Osteocyte (in vitro differentiated cells): Measurements from ENCODE around the gene NTF4. TPM values are rescaled to one million over a fixed set of nuclear protein-coding genes. Genes with fewer than 3 reads are reported as not detected.
"Not testable (repeated sequence)": the region's sequence is repeated elsewhere in the genome, so short reads cannot be mapped to it uniquely, and the experiment has no call there.

ENCODE experiments used
- DNase-seq: peaks from one replicate; pipeline ENCODE4 v3.0.0; 2021; ENCODE audit warnings: mixed read lengths; ENCODE audit not compliant: unreplicated experiment; ENCODE audit errors: extremely low spot score
- H3K27ac Mint-ChIP-seq: one replicate; pipeline ENCODE4 v1.8.0; 2021; ENCODE audit warnings: mild to moderate bottlenecking, mixed read lengths; ENCODE audit not compliant: unreplicated experiment
- H3K27me3 Mint-ChIP-seq: one replicate; pipeline ENCODE4 v1.8.0; 2021; ENCODE audit warnings: mixed read lengths; ENCODE audit not compliant: unreplicated experiment
- H3K36me3 Mint-ChIP-seq: one replicate; pipeline ENCODE4 v1.8.0; 2021; ENCODE audit warnings: mixed read lengths; ENCODE audit not compliant: unreplicated experiment
- H3K4me1 Mint-ChIP-seq: one replicate; pipeline ENCODE4 v1.8.0; 2021; ENCODE audit warnings: mixed read lengths; ENCODE audit not compliant: unreplicated experiment
- H3K4me3 Mint-ChIP-seq: one replicate; pipeline ENCODE4 v1.8.0; 2021; ENCODE audit warnings: mild to moderate bottlenecking, moderate library complexity, mixed read lengths; ENCODE audit not compliant: unreplicated experiment
- H3K9me3 Mint-ChIP-seq: one replicate; pipeline ENCODE4 v1.8.0; 2021; ENCODE audit warnings: mixed read lengths; ENCODE audit not compliant: unreplicated experiment
- total RNA-seq: library from RNA; stranded (reverse); gene quantifications from 2 replicates; pipeline ENCODE4 v1.2.1, GENCODE V29; 2021
- TF ChIP-seq, protein P1 (sequence below): fragments of 200-600 bp; sonication (generic); IDR thresholded peaks from 2 replicates; pipeline ENCODE4 v1.5.0; 2021; ENCODE audit warnings: antibody characterized with exemption, mild to moderate bottlenecking, moderate library complexity

NTF4 gene
- total RNA-seq, 1 donor from 2014 or later: not detected

DNA sequence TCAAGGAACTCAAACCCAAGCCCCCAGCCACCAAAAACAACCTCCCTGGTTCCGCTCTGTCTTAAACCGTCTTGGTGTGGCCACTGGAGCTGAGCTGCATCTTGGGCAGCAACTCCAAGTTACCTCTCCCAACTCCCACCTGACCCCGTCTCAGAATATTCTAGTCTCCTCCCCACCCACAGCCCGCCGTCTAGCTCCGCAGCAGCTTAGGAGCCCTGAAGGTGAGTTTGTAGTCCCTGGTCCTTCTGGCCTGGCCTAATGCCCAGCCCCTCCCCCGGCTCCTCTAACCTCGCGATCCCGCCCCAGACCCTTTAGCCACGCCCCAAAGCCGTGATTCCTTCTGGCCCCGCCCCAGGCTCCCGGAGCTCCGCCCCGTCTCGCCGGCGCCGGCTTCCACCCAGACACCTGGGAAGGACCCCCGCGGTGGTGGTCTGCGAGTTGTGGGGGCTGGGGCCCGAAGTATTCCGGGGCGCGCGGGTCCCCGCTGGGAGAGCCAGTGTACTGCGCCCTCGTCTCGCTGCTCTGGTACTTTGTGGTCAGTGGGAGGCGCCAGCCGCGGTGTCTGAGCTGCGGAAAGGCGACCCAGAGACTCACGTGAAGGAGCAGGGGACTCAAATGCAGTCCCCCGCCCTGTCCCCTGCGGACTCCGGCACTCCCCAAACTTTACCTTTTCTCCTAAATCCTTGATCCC lies 45.2 kb downstream of the NTF4 start:
- peaks cover 13% of the 10 kb centered on the region for H3K4me1 Mint-ChIP-seq
- H3K27me3 Mint-ChIP-seq: peaks cover 4% of the 10 kb centered on the region
- DNase-seq: no peak
- TF ChIP-seq, protein P1, sequence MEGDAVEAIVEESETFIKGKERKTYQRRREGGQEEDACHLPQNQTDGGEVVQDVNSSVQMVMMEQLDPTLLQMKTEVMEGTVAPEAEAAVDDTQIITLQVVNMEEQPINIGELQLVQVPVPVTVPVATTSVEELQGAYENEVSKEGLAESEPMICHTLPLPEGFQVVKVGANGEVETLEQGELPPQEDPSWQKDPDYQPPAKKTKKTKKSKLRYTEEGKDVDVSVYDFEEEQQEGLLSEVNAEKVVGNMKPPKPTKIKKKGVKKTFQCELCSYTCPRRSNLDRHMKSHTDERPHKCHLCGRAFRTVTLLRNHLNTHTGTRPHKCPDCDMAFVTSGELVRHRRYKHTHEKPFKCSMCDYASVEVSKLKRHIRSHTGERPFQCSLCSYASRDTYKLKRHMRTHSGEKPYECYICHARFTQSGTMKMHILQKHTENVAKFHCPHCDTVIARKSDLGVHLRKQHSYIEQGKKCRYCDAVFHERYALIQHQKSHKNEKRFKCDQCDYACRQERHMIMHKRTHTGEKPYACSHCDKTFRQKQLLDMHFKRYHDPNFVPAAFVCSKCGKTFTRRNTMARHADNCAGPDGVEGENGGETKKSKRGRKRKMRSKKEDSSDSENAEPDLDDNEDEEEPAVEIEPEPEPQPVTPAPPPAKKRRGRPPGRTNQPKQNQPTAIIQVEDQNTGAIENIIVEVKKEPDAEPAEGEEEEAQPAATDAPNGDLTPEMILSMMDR: peak; percentile 10
- H3K4me3 Mint-ChIP-seq: peak overlapping the region; percentile 29
- H3K27ac Mint-ChIP-seq: no peak overlapping the region
- peaks cover 7% of the 10 kb centered on the region for H3K36me3 Mint-ChIP-seq
- no peaks in the 10 kb centered on the region for H3K9me3 Mint-ChIP-seq

DNA sequence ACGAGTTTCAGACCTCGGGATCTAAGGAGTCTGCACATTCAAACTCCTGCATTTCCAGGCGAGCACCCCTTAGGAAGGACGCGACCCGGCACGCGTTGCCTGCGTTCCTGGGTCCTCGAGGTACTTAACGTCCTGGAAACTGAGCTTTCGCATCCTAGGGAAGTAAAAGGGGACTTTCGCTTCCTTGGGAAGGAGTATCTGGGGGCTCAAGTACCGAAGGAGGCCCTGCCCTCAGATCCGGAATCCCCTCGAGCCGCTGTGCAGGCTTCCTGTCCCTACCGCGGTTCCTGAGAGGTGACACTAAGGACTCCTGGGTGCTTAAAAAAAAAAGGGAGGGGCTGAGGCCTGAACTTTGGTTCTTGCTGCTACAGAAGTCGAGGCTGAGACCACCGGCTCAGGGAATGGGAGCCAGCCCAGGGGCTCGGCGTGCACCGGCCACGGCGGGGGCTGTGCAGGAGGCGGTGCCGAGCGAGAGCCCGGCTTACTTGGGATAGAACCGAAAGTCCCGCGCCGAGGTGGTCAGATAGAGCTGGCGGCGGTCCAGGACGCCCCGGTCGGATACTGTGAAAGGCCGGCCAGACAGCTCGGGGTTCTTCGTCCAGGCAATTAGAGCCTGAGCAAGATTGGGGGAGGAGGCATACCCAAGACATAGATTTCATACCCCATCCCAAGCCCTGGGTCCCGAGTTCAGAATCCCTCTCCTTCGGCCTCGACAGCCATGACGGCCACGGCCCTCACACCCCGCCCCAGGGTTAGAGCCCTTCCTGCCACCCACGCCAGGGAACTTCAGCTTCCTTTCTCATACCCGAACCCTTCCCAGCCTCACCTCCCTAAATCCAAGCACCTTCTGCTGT lies 46.0 kb downstream of the NTF4 start:
- not testable (repeated sequence) for H3K27ac Mint-ChIP-seq, H3K9me3 Mint-ChIP-seq, H3K27me3 Mint-ChIP-seq, DNase-seq
- Mint-ChIP-seq H3K4me3 (peak overlapping the region; percentile 65), H3K36me3 (peaks cover 12% of the 10 kb centered on the region), H3K4me1 (peaks cover 13% of the 10 kb centered on the region)

DNA sequence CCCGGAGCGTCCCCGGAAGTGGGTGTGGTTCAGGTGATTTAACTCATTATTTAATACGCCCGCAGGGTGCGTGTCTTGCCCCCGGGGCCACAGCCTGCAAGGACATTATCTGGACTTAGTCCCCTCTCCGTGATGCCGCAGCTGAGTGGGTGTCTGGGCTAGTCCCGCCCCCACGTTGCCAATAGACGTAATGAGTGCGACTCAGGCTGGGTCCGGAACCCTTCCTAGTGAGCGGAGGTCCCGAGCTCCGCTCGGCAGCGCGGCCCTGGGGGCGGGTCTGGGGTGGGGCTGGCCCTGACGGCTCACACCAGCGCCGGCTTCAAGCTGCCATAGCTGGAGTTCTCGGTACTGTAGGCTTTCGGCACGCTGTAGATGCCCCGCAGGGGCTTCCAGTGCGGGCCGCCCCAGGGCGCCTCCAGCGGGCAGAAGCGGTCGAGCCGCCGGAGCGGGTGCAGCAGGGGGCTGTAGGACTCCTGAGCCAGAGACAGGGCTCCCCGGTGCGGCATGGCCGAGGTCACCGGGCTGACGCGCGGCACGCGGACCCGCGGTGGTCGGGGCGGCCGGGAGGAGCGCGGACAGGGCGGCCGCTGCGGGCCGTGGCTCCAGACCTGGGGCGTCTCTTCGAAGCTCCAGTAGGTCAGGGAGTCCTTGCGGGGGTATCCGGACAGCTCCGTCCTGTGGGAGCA lies 46.8 kb downstream of the NTF4 start:
- DNase-seq: peak; percentile 90
- H3K27ac Mint-ChIP-seq: no peak overlapping the region
- peaks cover 13% of the 10 kb centered on the region for H3K4me1 Mint-ChIP-seq
- peak overlapping the region; percentile 65 for H3K4me3 Mint-ChIP-seq
- no peaks in the 10 kb centered on the region for H3K9me3 Mint-ChIP-seq
- TF ChIP-seq, protein P1: peak; percentile 57
- H3K36me3 Mint-ChIP-seq: peaks cover 12% of the 10 kb centered on the region
- peaks cover 4% of the 10 kb centered on the region for H3K27me3 Mint-ChIP-seq

GRCh38 chr19:49017041-49017665 lies 47.5 kb downstream of the NTF4 start, which contains the start of gene LHB:
Gene LHB, minus strand, starts transcription at chr19:49017091. Its CDS starts 10 bp downstream, at chr19:49017081.
- H3K27me3 Mint-ChIP-seq: peaks cover 4% of the 10 kb centered on the region
- peak within 1 kb of the TSS; percentile 65 for H3K4me3 Mint-ChIP-seq
- TF ChIP-seq, protein P1: no peak
- peaks cover 12% of the 10 kb centered on the region for H3K36me3 Mint-ChIP-seq
- no peak for DNase-seq
- no peak within 1 kb of the TSS for H3K27ac Mint-ChIP-seq
- no peaks in the 10 kb centered on the region for H3K9me3 Mint-ChIP-seq
- H3K4me1 Mint-ChIP-seq: peaks cover 13% of the 10 kb centered on the region

DNA sequence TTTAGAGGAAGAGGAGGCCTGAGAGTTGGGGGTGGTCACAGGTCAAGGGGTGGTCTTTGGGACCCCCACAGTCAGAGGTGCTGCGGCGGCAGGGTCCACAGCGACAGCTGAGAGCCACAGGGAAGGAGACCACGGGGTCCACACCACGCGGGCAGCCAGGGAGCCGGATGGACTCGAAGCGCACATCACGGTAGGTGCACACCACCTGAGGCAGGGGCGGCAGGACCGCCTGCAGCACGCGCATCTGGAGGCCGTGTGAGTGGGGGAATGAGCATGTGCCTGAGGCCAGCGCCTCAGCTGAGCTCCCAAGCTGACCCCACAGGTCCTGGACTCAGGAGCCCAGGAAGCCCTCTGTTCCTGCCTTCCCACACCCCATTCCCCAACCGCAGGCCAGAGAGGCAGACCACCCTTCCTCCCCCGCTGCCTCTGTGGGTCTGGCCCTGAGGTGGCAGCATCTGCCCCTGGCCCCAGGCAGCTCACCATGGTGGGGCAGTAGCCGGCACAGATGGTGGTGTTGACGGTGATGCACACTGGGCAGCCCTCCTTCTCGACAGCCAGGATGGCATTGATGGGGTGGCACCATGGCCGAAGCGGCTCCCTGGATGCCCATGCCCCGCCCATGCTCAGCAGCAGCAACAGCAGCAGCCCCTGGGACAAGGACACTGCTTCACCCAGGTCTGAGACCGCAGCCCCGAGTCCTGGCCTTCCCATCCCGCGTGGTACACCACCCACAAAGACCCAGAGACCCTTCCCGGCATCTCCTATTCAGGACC lies 48.4 kb downstream of the NTF4 start:
- TF ChIP-seq, protein P1: no peak
- Mint-ChIP-seq H3K27me3 (peaks cover 4% of the 10 kb centered on the region), H3K9me3 (no peaks in the 10 kb centered on the region), H3K36me3 (peaks cover 12% of the 10 kb centered on the region), H3K27ac (no peak overlapping the region), H3K4me3 (no peak overlapping the region), H3K4me1 (peaks cover 13% of the 10 kb centered on the region)
- DNase-seq: no peak
